NCI-H2227 (cell line): ENCODE data around the gene CDH4.

Experiments used
- DNase-seq: peaks from one replicate; lab custom pipeline; 2025; ENCODE audit not compliant: unreplicated experiment; lab: John Stamatoyannopoulos, UW

CDH4 gene

GRCh38 chr20:61280217-61280980 lies 28.3 kb downstream of the CDH4 start:
- no peak for DNase-seq

GRCh38 chr20:61281286-61281795 lies 29.3 kb downstream of the CDH4 start:
- no peak for DNase-seq

GRCh38 chr20:61284752-61285151 lies 32.7 kb downstream of the CDH4 start:
- DNase-seq, result no peak

GRCh38 chr20:61285152-61285645 lies 33.1 kb downstream of the CDH4 start:
- no peak for DNase-seq

GRCh38 chr20:61285691-61286090 lies 33.6 kb downstream of the CDH4 start:
- DNase-seq, result no peak

- no peak for DNase-seq
These were observed 35.7 kb downstream of the CDH4 start for GRCh38 chr20:61287583-61288275.

- DNase-seq, result no peak
These were observed 36.3 kb downstream of the CDH4 start for GRCh38 chr20:61288331-61288784.

GRCh38 chr20:61289166-61289565 lies 37.1 kb downstream of the CDH4 start:
- DNase-seq, result no peak

- DNase-seq, result no peak
These were observed 38.7 kb downstream of the CDH4 start for GRCh38 chr20:61290721-61291120.

GRCh38 chr20:61291166-61291829 lies 39.2 kb downstream of the CDH4 start:
- DNase-seq, result no peak

- no peak for DNase-seq
These were observed 40.3 kb downstream of the CDH4 start for GRCh38 chr20:61292391-61292790.

GRCh38 chr20:61292821-61293612 lies 41.0 kb downstream of the CDH4 start:
- no peak for DNase-seq

- no peak for DNase-seq
These were observed 41.9 kb downstream of the CDH4 start for GRCh38 chr20:61293951-61294350.

- no peak for DNase-seq
These were observed 43.2 kb downstream of the CDH4 start for GRCh38 chr20:61295249-61295648.

- no peak for DNase-seq
These were observed 43.9 kb downstream of the CDH4 start for GRCh38 chr20:61295682-61296628.

- no peak for DNase-seq
These were observed 44.6 kb downstream of the CDH4 start for GRCh38 chr20:61296629-61297019.

GRCh38 chr20:61297491-61297890 lies 45.4 kb downstream of the CDH4 start:
- no peak for DNase-seq

GRCh38 chr20:61297986-61298385 lies 45.9 kb downstream of the CDH4 start:
- DNase-seq, result no peak

- DNase-seq, result no peak
These were observed 46.6 kb downstream of the CDH4 start for GRCh38 chr20:61298661-61299060.

- DNase-seq, result no peak
These were observed 47.0 kb downstream of the CDH4 start for GRCh38 chr20:61299104-61299503.
